HG03196 (cell line): ENCODE data around the gene TECTB.
"Not testable (repeated sequence)": the region's sequence is repeated elsewhere in the genome, so short reads cannot be mapped to it uniquely, and the experiment has no call there.

Source experiments
- ATAC-seq: cut with Tn5 transposase; IDR thresholded peaks from one replicate; pipeline ENCODE4 v1.9.1; 2021; ENCODE audit not compliant: unreplicated experiment

The TECTB gene

GRCh38 chr10:112283100-112283499, at the start of gene TECTB:
TECTB (plus strand) TSS chr10:112283400; CDS start chr10:112283735, 335 bp downstream.
- ATAC-seq = no peak

- ATAC-seq = no peak
Observed at GRCh38 chr10:112235141-112235540, 48.1 kb upstream of the TECTB start.

GRCh38 chr10:112235920-112236319, 47.3 kb upstream of the TECTB start:
- no peak for ATAC-seq

GRCh38 chr10:112236486-112236885, 46.7 kb upstream of the TECTB start:
- ATAC-seq = no peak

- no peak for ATAC-seq
Observed at GRCh38 chr10:112239347-112239746, 43.9 kb upstream of the TECTB start.

- no peak for ATAC-seq
Observed at GRCh38 chr10:112240441-112240840, 42.8 kb upstream of the TECTB start.

- no peak for ATAC-seq
Observed at GRCh38 chr10:112241651-112242341, 41.4 kb upstream of the TECTB start.

- no peak for ATAC-seq
Observed at GRCh38 chr10:112242769-112243168, 40.4 kb upstream of the TECTB start.

- no peak for ATAC-seq
Observed at GRCh38 chr10:112243713-112244112, 39.5 kb upstream of the TECTB start.

- ATAC-seq = no peak
Observed at GRCh38 chr10:112244197-112244596, 39.0 kb upstream of the TECTB start.

- ATAC-seq = no peak
Observed at GRCh38 chr10:112247791-112248190, 35.4 kb upstream of the TECTB start.

- ATAC-seq = no peak
Observed at GRCh38 chr10:112248584-112249295, 34.5 kb upstream of the TECTB start.

GRCh38 chr10:112249722-112250121, 33.5 kb upstream of the TECTB start:
- ATAC-seq = no peak

GRCh38 chr10:112250555-112250954, 32.6 kb upstream of the TECTB start:
- ATAC-seq = no peak

- not testable (repeated sequence) for ATAC-seq
Observed at GRCh38 chr10:112251238-112251637, 32.0 kb upstream of the TECTB start.

- no peak for ATAC-seq
Observed at GRCh38 chr10:112258407-112258806, 24.8 kb upstream of the TECTB start.

GRCh38 chr10:112259688-112260087, 23.5 kb upstream of the TECTB start:
- ATAC-seq = no peak

- no peak for ATAC-seq
Observed at GRCh38 chr10:112260831-112261230, 22.4 kb upstream of the TECTB start.

- no peak for ATAC-seq
Observed at GRCh38 chr10:112261281-112261822, 21.8 kb upstream of the TECTB start.

- ATAC-seq = no peak
Observed at GRCh38 chr10:112262546-112262945, 20.7 kb upstream of the TECTB start.

GRCh38 chr10:112265745-112266144, 17.5 kb upstream of the TECTB start:
- no peak for ATAC-seq

GRCh38 chr10:112269266-112269665, 13.9 kb upstream of the TECTB start:
- ATAC-seq = no peak
